ENCODE data around the gene SLC22A16.
"Not testable (repeated sequence)": the region's sequence is repeated elsewhere in the genome, so short reads cannot be mapped to it uniquely, and the experiment has no call there.

Gene SLC22A16, protein sequence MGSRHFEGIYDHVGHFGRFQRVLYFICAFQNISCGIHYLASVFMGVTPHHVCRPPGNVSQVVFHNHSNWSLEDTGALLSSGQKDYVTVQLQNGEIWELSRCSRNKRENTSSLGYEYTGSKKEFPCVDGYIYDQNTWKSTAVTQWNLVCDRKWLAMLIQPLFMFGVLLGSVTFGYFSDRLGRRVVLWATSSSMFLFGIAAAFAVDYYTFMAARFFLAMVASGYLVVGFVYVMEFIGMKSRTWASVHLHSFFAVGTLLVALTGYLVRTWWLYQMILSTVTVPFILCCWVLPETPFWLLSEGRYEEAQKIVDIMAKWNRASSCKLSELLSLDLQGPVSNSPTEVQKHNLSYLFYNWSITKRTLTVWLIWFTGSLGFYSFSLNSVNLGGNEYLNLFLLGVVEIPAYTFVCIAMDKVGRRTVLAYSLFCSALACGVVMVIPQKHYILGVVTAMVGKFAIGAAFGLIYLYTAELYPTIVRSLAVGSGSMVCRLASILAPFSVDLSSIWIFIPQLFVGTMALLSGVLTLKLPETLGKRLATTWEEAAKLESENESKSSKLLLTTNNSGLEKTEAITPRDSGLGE

DNA sequence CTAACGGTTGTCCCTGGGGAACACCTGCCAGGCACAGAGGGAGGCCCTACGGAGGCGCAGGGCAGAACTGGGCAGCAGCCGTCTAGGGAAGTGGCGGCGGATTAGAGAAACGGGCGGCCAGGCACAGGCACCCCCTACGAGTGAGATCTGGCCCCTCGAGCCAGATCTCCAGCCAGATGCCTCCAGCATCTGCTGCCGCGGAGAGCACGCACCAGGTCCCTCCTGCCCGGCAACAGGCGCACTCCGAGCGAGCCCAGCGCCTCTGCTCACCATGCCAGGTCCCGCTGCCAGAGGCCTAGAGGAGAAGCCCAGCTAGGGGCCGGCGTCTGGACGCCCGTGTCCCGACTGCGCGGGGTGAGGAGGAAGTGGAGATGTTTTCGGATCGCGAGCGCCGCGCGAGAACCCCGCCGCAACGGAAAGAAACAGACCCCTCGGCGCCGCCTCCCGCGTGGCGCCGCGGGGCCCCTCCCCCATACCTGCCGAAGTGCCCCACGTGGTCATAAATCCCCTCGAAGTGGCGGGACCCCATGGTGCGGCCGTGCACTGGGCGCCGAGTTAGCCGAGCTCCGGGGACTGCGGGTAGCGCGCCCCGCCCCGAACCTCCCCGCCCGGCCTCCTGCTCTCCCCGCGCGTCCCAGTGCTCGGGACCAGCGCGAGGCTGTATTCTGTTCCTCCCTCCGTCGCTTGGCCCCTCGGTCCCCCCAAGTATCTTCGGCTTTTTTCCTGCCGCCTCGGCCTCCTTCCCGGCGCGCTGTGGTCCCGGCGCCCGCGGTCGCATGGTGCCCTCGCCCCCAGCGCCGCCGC, at the start of gene SLC22A16:
TSS of gene SLC22A16 (minus strand) at position 568 of the 804 bp plus-strand sequence. CDS start at position 529, 39 bp downstream.
- no peak for DNase-seq

DNA sequence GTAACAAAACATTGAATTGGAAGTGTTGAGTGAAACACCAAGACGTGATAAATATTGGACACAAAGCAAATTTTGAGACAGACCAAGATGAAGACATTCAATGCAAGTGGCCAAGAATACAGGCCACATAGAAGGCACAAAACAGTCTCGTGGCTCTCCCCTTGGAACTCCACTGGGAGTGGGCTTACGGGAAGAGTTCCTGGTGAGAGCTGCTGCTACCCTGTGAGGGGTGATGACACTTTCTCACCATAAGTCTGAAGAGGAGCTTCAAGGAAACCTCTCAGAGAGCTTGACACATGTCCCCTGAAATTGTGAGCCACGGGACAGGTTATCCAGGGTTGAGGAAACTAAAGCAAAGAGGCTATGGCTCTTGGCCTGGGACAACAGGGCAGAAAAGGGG, 48.6 kb upstream of the SLC22A16 start:
- no peak for DNase-seq

DNA sequence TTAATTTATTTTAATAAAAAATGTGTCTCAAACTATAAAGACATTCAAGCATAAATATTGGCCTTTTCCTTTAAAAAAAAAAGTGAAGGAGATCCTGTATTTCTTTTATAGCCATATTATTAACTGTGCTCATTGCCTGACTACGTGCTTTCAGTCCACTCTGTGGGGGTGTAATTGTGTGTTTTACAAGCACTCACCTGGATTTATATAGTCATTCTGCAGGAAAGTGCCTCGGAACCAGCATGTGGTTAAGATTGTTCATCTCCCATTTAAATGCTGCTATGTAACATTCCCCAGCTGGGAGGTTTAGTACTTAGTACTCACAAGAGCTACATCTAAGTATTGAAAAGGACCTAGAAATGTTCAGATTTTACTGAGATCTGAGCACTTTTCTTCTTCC, 47.9 kb upstream of the SLC22A16 start:
- DNase-seq = no peak

DNA sequence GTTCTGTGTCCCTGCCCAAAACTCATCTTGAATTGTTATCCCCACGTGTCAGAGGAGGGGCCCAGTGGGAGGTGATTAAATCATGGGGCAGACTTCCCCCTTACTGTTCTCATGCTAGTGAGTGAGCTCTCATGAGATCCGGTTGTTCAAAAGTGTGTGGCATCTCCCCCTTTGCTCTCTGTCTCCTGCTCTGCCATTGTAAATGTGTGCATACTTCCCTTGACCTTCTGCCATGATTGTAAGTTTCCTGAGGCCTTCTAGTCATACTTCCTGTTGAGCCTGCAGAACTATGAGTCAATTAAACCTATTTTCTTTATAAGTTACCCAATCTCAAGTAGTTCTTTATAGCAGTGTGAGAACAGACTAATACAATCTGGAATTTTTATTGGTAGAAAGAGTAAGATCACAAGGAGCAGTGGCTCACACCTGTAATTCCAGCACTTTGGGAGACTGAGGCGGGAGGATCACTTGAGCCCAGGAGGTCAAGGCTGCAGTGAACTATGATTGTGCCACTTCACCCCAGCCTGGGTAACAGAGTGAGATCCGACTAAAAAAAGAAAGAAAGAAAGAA, 47.1 kb upstream of the SLC22A16 start:
- no peak for DNase-seq

DNA sequence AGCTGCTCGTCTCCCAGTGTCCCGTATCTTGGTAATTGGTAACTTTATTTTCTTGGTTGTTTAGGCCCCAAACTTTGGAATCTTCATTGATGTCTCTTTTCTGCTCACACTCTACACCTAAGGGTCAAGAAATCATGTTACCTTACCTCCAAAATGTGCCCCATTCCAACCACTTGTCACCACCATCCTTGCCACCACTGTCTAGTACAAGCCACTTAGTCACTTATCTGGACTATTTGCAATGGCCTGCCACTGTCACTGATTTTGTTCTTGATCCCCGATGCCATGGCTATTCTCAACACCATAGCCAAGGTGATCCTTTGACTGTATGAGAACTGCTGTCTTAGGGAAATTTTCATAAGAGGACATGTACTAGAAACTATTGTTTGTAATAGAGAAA, 46.0 kb upstream of the SLC22A16 start:
- DNase-seq = no peak

DNA sequence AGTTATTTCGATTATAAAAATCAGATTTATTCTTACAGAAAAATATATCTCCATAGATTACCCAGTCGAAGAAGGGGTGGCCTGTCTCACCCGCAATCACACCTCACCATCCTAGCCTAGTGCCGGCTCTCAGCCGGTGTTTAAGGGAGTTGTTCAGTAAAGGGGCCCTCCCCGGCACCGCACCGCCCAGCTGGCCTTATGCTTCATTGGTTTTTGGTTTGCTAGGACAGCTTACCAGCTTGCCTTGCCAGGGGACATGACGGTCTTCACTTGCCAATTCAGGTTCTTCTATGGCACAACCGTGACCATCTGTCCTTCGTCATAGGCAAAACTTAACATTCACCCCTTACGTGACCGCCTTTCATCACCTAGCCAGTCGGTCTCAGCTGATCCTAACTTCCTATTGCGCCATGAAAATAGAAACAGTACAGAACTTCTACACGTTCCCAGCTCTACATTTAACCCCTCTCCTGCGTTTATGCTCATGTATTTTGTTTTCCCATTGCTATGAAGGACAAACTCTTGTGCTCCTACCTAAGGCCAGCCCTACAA, 44.7 kb upstream of the SLC22A16 start:
- DNase-seq = no peak

DNA sequence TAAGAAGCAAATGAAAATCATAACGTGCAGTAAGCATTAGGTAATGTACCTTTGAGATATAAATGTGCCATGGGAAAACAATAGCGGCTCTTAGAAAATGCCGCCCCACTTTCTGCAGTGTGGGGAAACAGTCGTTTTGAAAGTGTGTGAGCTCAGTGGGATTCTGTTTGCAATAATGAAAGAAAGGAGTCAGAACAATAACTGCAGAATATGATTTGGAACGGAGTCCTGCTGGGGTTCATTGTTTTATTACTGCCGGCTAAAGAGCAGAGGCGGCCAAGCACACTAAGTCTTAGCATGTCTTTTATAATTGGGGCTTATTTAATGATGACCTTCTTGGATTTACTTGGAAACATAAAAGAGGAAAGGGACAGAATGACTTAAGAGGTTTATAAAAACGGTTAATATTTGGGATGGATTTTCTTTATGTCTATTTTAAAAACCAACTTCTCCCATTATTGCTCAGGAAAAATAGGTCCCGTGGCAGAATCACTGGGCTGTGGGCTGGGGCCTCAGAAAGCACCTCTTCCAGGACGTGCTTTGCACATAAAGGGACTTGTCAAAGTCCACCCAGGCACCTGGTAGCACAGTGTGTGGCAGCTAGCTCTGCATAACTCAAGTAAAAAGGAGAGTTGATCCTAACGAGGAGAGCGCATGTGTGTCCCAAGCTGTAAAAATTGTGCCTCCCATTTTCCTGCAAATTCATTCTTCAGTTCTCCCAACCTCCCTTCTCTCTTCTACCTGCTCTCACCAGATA, 44.0 kb upstream of the SLC22A16 start:
- no peak for DNase-seq

DNA sequence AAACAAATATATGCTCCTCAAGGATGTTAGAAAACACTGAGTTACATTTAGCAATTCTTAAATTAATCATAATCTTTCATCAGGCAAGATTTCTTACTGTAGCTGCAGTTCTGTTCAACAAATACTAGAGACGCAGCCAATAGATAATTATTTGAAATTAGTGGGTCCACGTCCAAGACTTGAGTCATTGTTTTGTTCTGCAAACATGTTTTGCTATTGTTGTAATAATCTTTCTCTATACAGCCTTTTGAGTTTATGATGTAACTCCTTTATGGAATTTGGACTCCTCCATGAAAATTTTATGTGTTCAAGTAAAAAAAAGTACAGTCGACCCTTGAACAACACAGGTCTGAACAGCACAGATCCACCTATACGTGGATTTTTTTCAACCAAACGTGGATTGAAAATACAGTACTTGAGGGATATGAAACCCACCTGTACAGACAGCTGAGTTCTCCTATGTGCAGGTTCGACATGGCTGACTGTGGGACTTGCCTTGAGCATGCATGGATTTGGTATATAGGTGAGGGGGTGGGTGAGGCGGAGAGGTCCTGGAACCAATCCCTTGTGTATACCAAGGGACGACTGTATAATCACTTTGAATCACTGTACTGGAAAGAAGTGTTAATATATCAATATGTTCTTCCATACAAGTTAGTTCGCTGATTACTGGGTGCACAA, 41.3 kb upstream of the SLC22A16 start:
- no peak for DNase-seq

DNA sequence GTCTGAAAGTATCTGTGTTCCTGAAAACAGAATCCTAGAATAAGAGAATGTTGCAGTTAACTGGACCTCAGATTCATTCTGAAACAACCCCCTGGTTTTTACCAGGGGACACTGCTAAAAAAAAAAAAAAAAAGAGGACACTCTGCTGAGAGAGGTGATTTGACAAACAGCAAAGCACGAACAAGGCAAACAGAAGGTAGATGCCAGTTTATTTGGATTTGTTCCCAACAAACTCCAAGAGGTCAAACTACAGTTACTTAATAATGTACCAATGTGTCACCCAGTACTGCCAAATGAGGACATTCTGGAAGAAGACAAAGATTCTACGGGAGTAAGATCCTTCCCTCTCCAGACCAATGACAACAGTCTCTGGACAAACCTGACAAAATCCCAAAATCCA, 40.6 kb upstream of the SLC22A16 start:
- DNase-seq = no peak

DNA sequence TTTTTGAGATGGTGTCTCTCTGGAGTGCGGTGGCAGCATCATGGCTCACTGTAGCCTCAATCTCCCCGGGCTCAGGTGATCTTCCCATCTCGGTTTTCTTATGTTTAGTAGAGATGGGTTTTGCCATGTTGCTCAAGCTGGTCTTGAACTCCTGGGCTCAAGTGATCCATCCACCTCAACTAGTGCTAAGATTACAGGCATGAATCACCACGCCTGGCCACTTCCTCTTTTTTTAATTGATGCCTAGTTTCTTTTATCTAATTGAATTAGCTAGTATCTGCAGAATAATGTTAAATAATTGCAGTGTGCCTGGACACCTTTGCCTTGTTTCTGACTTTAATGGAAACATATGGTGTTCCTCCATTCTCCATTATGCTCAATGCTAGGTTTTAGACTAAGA, 38.4 kb upstream of the SLC22A16 start:
- DNase-seq = no peak

DNA sequence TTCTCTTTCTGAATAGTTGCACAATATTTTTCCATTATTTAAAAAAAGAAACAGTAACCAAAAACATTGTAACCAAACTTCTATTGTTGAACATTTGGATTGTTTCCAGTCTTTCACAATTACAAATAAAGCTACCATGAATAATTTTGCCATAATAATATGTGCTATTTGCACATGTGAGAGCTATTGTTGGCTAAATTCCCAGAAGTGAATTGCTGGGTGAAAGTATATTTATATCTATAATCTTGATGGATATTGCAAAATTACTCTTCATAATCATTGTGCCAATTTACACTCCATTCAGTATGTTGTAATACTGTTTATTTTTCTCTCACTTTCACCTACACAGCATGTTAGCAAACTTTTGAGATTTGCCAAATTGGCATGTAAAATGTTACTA, 36.6 kb upstream of the SLC22A16 start:
- DNase-seq = no peak

DNA sequence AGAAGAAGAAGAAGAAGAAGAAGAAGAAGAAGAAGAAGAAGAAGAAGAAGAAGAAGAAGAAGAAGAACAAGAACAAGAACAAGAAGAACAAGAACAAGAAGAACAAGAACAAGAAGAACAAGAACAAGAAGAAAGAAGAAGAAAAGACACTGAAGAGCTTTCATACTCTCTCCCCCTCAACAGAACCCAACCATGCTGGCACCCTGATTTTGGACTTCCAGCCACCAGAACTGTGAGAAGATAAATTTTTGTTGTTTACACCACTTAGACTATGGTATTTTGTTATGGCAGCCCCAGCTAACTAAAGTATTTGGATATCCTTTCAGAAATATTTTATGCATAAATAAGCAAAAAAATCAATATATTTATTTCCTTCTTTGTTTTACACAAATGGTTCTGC, 36.1 kb upstream of the SLC22A16 start:
- DNase-seq = not testable (repeated sequence)

DNA sequence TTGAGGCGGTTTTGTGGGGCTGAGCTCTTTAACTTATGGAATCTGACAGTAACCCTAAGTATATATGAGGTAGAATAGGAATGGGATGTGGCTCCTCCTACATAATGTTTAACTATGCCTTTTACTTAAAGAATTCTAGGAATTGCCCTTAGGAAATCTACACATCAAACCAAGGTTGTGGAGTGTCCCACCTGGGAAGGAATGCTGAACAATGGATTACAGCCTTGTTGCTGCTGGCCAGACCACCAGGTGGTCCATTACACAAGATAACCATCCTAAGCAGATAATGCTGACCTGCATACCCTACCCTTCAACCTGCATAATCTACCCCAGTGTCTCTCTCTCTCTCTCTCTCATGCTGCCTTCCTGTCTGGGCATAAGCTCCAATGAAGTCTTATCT, 35.0 kb upstream of the SLC22A16 start:
- no peak for DNase-seq

DNA sequence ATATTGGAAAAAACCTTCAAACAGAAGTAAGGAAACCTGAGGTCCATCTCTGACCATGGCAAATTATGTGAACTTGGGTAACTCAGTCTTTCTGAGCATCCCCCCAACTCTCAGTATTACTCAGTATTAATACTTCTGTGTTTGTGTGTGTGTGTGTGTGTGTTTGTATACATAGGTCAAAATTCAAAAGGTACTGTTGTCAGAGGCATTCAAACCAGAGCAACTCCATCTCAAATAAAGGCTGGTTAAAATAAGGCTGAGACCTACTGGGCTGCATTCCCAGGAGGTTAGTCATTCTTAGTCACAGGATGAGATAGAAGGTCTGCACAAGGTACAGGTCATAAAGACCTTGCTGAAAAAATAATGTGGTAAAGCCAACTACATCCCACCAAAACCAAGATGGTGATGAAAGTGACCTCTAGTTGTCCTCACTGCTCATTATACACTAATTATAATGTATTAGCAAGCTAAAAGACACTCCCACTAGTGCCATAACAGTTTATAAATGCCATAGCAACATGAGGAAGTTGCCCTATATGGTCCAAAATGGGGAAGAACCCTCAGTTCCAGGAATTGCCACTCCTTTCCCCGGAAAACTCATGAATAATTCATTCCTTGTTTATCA, 33.3 kb upstream of the SLC22A16 start:
- no peak for DNase-seq

DNA sequence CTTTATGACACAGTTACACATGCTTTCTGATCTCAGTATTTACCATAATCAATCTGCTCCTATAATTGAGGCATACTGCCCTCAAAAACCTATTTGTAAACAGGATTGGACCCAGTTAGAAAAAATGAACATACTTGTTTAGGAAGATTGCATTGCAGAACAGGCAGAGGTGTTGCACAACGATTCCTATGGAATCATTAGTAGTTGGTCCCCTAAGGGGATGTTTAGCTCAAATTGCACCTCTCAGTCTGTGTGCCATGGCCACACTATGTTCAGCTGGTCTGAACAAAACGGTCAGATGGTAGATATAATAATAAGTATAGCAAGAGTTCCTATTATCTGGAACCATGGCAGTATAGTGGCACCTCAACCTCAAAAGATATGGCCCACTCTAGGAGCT, 28.5 kb upstream of the SLC22A16 start:
- DNase-seq = not testable (repeated sequence)

DNA sequence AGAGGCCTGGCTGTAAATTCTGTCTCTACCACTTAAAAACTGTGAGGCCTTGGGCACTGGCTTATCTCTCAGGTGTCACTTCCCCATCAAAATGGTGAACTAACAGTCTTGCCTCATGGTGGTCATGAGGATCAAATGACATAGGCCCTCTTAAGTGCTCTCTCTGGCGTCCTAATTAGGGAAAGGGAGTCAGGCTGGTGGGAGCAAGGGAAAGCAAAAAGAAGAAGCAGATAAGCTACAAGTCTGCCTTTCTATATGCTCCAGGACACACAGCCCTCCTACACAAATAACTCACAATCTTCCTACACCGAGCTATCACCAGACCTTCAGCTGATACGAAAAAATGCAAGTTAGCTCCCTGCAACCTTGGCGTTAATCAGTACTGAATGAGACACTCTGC, 19.5 kb upstream of the SLC22A16 start:
- no peak for DNase-seq

DNA sequence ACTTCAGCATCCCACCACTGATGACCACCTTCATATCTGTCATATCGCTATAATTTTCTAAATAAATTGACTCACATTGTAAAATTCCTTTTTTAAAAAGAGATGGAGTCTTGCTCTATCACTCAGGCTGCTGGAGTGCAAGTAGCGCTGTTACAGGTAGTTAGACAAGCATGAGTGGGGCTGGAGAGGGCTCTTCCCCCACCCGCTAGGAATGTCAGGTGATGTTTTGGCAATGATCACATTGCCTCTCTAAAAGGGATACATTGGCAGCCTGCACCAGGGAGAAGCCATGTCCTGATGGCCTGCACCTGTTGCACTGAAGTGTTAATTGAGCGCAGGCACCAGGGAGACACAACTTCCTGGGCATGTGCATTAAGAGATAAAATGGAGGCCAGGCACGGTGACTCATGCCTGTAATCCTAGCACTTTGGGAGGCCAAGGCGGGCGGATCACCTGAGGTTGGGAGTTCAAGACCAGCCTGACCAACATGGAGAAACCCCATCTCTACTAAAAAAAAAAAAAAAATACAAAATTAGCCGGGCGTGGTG, 16.9 kb upstream of the SLC22A16 start:
- DNase-seq = no peak

DNA sequence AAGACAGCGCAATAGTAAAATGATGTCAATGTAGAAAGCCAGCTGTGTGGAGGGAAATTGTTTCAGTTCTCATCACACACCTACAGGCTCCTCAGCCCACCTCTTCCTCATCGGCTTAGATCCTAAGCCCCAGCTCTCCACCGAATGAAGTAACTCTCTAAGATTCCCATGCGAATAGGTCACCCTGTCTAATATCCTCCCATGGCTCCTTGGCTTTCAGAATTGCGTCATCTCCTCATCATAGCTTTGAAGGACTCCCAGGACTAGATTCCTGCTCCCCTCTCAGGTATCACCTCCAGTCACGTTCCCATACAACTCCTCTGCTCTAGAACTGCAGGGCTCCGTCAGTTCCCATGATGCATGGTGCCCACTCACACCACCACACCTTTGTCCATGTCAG, 16.2 kb upstream of the SLC22A16 start:
- DNase-seq = no peak

DNA sequence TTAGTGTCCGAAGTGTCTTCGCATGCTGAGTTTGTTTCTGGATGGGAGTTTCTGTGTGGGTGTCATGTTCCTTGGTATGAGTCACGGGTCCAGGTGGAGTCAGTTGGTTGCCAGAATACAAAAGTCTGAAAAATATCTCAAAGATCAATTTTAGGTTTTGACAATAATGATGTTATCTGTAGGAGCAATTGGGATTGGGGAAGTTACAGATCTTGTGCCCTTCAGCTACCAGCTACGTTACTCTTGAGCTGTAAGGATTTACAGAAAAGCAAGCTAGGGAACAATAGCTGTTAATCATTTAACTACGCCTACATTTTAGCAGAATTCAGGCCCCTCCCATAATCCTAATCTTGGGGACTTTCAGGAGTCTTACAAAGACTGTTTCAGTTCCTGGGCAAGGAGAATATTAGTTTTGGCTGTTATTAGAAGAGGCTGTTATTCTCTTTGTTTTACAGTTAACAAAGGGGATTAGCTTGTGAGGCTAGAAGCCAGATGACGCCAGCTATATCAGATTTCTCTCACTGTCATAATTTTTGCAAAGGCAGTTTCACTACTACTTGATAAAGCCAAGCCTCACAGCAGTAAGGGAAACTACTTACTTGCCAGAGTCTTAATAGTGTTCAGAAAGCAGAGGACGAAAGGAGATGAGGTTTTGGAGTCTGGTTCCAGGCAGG, 15.4 kb upstream of the SLC22A16 start:
- DNase-seq = no peak

DNA sequence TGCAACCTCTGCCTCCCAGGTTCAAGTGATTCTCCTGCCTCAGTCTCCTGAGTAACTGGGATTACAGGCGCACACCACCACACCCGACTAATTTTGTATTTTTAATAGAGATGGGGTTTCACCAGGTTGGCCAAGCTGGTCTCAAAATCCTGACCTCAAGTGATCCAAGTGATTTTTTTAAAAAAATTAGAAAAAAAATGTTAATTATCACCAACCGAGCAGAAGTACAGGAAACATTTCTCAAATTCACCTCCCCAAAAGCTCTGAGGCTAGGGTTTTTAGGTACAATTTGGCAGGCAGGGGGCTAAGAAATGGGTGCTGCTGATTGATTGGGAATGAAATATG, 14.9 kb upstream of the SLC22A16 start:
- DNase-seq = no peak

DNA sequence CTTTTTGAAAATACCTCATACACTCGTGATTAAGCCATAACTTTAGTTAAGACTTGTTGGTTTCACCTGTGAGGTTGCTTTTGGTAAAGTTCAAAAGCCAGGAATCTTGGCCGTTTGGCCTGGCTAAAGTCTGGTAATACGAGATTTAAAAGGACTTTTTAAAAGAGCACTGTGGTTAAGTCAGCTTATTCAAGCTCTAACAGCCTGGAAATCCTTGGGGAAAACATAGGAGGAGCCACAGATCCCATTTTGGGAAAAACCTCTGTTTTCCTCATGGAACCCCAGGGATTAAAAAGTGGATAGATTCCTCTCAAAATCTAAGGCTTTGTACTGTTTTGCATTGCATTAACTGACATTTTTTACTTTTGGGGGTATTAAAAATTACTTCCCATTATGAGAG, 13.7 kb upstream of the SLC22A16 start:
- DNase-seq = no peak
